B cell (primary cell): Measurements from ENCODE around the gene GSTM5. TPM values are rescaled to one million over a fixed set of nuclear protein-coding genes. Genes with fewer than 3 reads are reported as not detected.

Source experiments
- ATAC-seq: fragments of 200-7000 bp; cut with Tn5 transposase; one replicate; pipeline ENCODE4 v1.10.0; 2021; ENCODE audit warnings: low read depth, mild to moderate bottlenecking, moderate number of reproducible peaks, moderate library complexity
- CTCF ChIA-PET: fragments of 350-600 bp; sonication (Branson Sonifier 250); formaldehyde crosslinking; loops from one replicate; lab custom pipeline; 2021; ENCODE audit warnings: antibody characterized with exemption, inconsistent platforms; lab: Charles Lee
- POLR2A ChIA-PET: fragments of 350-600 bp; sonication (Branson Sonifier 250); formaldehyde crosslinking; loops from one replicate; lab custom pipeline; 2021; ENCODE audit warnings: antibody characterized with exemption; lab: Charles Lee
- DNase-seq: peaks from one replicate; pipeline ENCODE4 v3.0.0; 2013
- H2AFZ ChIP-seq: 2 replicates; pipeline ENCODE4 v1.6.1; 2012; ENCODE audit warnings: mild to moderate bottlenecking, low read depth, low read length; ENCODE audit not compliant: insufficient read depth, poor library complexity, severe bottlenecking
- H3K27ac ChIP-seq, 2 donors: 1 replicate in 1 of 2; 2 replicates in 1 of 2; pipeline ENCODE4 v1.5.1; 2012 to 2013; ENCODE audit warnings: low read length in 2 of 2, mild to moderate bottlenecking in 2 of 2, moderate library complexity in 1 of 2
- H3K27me3 ChIP-seq, 4 experiments: fragments of 200-600 bp in 1 of 4; sonication (generic) in 1 of 4; replicated peaks in 1 of 4; 1 replicate in 2 of 4; 2 replicates in 2 of 4; pipeline versions ENCODE4 v1.6.1 to v1.7.0; 2013 to 2016; ENCODE audit warnings: low read length in 3 of 4, mild to moderate bottlenecking in 2 of 4, mixed read lengths in 1 of 4, moderate library complexity in 1 of 4; ENCODE audit not compliant: insufficient read depth in 4 of 4, control insufficient read depth in 3 of 4; ENCODE audit errors: control extremely low read depth in 1 of 4
- H3K36me3 ChIP-seq, 2 experiments: replicated peaks in 1 of 2; 1 replicate in 1 of 2; 2 replicates in 1 of 2; pipeline versions ENCODE4 v1.6.1 to v1.7.1; 2013; ENCODE audit warnings: low read length in 1 of 2; ENCODE audit not compliant: insufficient read depth in 2 of 2, control insufficient read depth in 1 of 2; ENCODE audit errors: control extremely low read depth in 1 of 2, extremely low read depth in 1 of 2
- H3K4me1 ChIP-seq, 2 donors: fragments of 200-600 bp in 1 of 2; sonication (generic) in 1 of 2; 1 replicate in 1 of 2; 2 replicates in 1 of 2; pipeline versions ENCODE4 v1.5.1 to v1.6.1; 2013 to 2017; ENCODE audit warnings: low read length in 2 of 2; ENCODE audit not compliant: control insufficient read depth in 2 of 2, insufficient read depth in 2 of 2
- H3K4me2 ChIP-seq: replicated peaks from 2 replicates; pipeline ENCODE3; 2012; ENCODE audit warnings: mild to moderate bottlenecking, low read depth, low read length; ENCODE audit not compliant: poor library complexity, severe bottlenecking
- H3K4me3 ChIP-seq, 5 experiments: fragments of 200-600 bp in 1 of 5; sonication (generic) in 1 of 5; 1 replicate in 3 of 5; 2 replicates in 2 of 5; pipeline versions ENCODE4 v1.5.1 to v1.7.0; 2011 to 2016; ENCODE audit warnings: low read length in 4 of 5, mild to moderate bottlenecking in 4 of 5, low read depth in 2 of 5, control low read depth in 1 of 5, moderate library complexity in 1 of 5; ENCODE audit not compliant: insufficient read depth in 1 of 5; ENCODE audit errors: control extremely low read depth in 1 of 5, extremely low read depth in 1 of 5
- H3K79me2 ChIP-seq: fragments of 200-600 bp; sonication (generic); one replicate; pipeline ENCODE4 v1.6.0; 2016; ENCODE audit warnings: low read length; ENCODE audit not compliant: control insufficient read depth, insufficient read depth
- H3K9ac ChIP-seq: fragments of 200-600 bp; sonication (generic); 2 replicates; pipeline ENCODE4 v1.6.1; 2017; ENCODE audit warnings: mild to moderate bottlenecking, low read length, moderate library complexity
- H3K9me3 ChIP-seq, 3 donors: one replicate each; pipeline versions ENCODE4 v1.6.1 to v1.7.1; 2013; ENCODE audit warnings: low read length in 2 of 3; ENCODE audit not compliant: control insufficient read depth in 2 of 3, insufficient read depth in 1 of 3; ENCODE audit errors: control extremely low read depth in 1 of 3
- H4K20me1 ChIP-seq: 2 replicates; pipeline ENCODE4 v1.6.0; 2012; ENCODE audit warnings: mild to moderate bottlenecking, low read length; ENCODE audit not compliant: insufficient read depth, control insufficient read depth, poor library complexity, severe bottlenecking
- H3K27ac Mint-ChIP-seq: one replicate; pipeline ENCODE4 v1.8.0; 2021; ENCODE audit warnings: mixed read lengths
- H3K27me3 Mint-ChIP-seq: one replicate; pipeline ENCODE4 v1.8.0; 2021; ENCODE audit warnings: mixed read lengths
- H3K4me1 Mint-ChIP-seq: one replicate; pipeline ENCODE4 v1.8.0; 2021; ENCODE audit warnings: mixed read lengths
- H3K4me3 Mint-ChIP-seq: one replicate; pipeline ENCODE4 v1.8.0; 2021; ENCODE audit warnings: mixed read lengths
- H3K9me3 Mint-ChIP-seq: one replicate; pipeline ENCODE4 v1.8.0; 2022; ENCODE audit warnings: mixed read lengths; ENCODE audit not compliant: insufficient read depth
- CTCF ChIP-seq: fragments of 200-600 bp; IDR thresholded peaks from one replicate; pipeline ENCODE4 v1.8.0; 2022; ENCODE audit warnings: antibody characterized with exemption, mild to moderate bottlenecking
- EZH2 ChIP-seq: IDR thresholded peaks from 2 replicates; pipeline ENCODE4 v1.6.1; 2012; ENCODE audit warnings: borderline replicate concordance, low read depth, mild to moderate bottlenecking, moderate library complexity, low read length; ENCODE audit not compliant: insufficient read depth, poor library complexity, severe bottlenecking
- WGBS: methylation state at CpG from one replicate; pipeline ENCODE4 v1.1.5; 2013; ENCODE audit warnings: missing lambda C conversion rate; ENCODE audit not compliant: insufficient coverage; 5-methylcytosine and 5-hydroxymethylcytosine counted together
- intact Hi-C: fragments of 100-400 bp; cut with micrococcal nuclease; formaldehyde crosslinking; loops from one replicate; pipeline ENCODE4 v1.10.0; 2022
- polyA plus RNA-seq: library from polyadenylated mRNA; depleted of rRNA; stranded (reverse); fragments of >200 nt; gene quantifications from 2 replicates; pipeline ENCODE4 v1.2.3, GENCODE V29; 2012
- total RNA-seq, 2 donors: library from RNA; stranded (reverse); fragments of 120-200 nt in 1 of 2; gene quantifications; 1 replicate in 1 of 2; 2 replicates in 1 of 2; pipeline versions ENCODE4 v1.2.3 to v1.2.4, GENCODE V29; 2013 to 2022

GSTM5 gene
- total and polyA plus RNA-seq, 2 donors (not counting 1 experiment from before 2014, with no cell fraction given), result 0.07 TPM; not detected in 1

DNA sequence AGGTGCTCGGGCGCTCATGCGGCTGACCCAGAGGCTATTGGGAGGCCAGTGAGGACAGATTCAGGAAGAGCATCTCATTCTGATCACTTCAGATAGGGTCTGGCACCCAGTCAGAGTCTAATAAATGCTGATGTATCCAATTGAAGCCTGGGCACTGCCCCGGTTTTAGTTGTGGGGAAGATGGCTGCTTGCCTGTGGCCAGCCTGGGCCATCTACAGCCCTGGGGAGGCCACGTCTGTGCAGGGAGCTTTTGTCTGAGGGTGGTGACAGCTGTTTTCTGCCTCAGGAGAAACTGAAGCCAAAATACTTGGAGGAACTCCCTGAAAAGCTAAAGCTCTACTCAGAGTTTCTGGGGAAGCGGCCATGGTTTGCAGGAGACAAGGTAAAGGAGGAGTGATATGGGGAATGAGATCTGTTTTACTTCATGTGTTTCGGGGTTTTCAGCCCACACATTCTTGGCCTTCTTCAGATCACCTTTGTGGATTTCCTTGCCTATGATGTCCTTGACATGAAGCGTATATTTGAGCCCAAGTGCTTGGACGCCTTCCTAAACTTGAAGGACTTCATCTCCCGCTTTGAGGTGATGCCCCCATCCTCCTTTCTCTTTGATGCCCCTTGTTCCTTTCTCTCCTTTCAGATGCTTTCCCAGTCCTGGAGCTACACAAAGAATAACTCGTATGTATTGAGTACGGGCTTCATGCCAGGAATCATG, 2.8 kb downstream of the GSTM5 start:
- Histone ChIP-seq H3K27ac (no peak overlapping the region), H4K20me1 (no peaks in the 10 kb centered on the region), H3K9ac (no peak overlapping the region), H3K79me2 (no peaks in the 10 kb centered on the region), H3K36me3 (no peaks in the 10 kb centered on the region), H2AFZ (no peak overlapping the region), H3K4me1 (peaks cover 0 to 8% of the 10 kb centered on the region in 2 donors), H3K4me2 (no peak overlapping the region), H3K27me3 (peaks cover 0 to 3% (median 0%) of the 10 kb centered on the region in 4 experiments), H3K4me3 (no peak overlapping the region), H3K9me3 (peaks cover 0 to 5% (median 0%) of the 10 kb centered on the region in 3 donors)
- no peak for DNase-seq
- intact Hi-C loops, result no loop called here
- Mint-ChIP-seq H3K4me3 (no peak overlapping the region), H3K27ac (no peak overlapping the region), H3K9me3 (no peaks in the 10 kb centered on the region), H3K27me3 (peaks cover 13% of the 10 kb centered on the region), H3K4me1 (no peaks in the 10 kb centered on the region)
- CTCF ChIA-PET, result no interaction called here
- POLR2A ChIA-PET, result no interaction called here
- no peak for TF ChIP-seq EZH2
- TF ChIP-seq CTCF, result no peak
- 93% methylated on average over 10 of the region's 12 CpGs for WGBS
- ATAC-seq, result no peak

GRCh38 chr1:109716121-109716520, 4.1 kb downstream of the GSTM5 start:
- H3K4me3 ChIP-seq, result no peak overlapping the region
- no peak for DNase-seq
- Mint-ChIP-seq H3K4me3 (no peak overlapping the region), H3K27ac (no peak overlapping the region), H3K9me3 (no peaks in the 10 kb centered on the region), H3K4me1 (no peaks in the 10 kb centered on the region), H3K27me3 (peaks cover 13% of the 10 kb centered on the region)
- POLR2A ChIA-PET, result no interaction called here
- H3K27me3 ChIP-seq, result peaks cover 0 to 3% (median 0%) of the 10 kb centered on the region in 4 experiments
- H3K9me3 ChIP-seq, result peaks cover 0 to 4% (median 0%) of the 10 kb centered on the region in 3 donors
- 100% methylated on average over 2 of the region's 3 CpGs for WGBS
- no peaks in the 10 kb centered on the region for H4K20me1 ChIP-seq
- H3K79me2 ChIP-seq, result no peaks in the 10 kb centered on the region
- H2AFZ ChIP-seq, result no peak overlapping the region
- H3K27ac ChIP-seq, result no peak overlapping the region
- TF ChIP-seq CTCF (no peak), EZH2 (no peak)
- CTCF ChIA-PET, result no interaction called here
- no peak overlapping the region for H3K9ac ChIP-seq
- H3K4me1 ChIP-seq, result peaks cover 0 to 8% of the 10 kb centered on the region in 2 donors
- no peaks in the 10 kb centered on the region for H3K36me3 ChIP-seq
- no peak for ATAC-seq
- intact Hi-C loops, result no loop called here
- H3K4me2 ChIP-seq, result no peak overlapping the region
